Neuronal stem cell (in vitro differentiated cells): ENCODE results near the gene CPNE5.

ENCODE experiments used
- DNase-seq: peaks from one replicate; pipeline ENCODE4 v3.0.0-alpha.2; 2013; ENCODE audit warnings: low spot score
- H2AFZ ChIP-seq: one replicate; pipeline ENCODE4 v1.6.1; 2013; ENCODE audit warnings: mild to moderate bottlenecking, low read length, inconsistent platforms
- H2AK5ac ChIP-seq: 2 replicates; pipeline ENCODE4 v1.6.1; 2013; ENCODE audit warnings: low read depth, mild to moderate bottlenecking, inconsistent platforms, low read length, moderate library complexity, mixed read lengths
- H2BK120ac ChIP-seq: 2 replicates; pipeline ENCODE4 v1.6.1; 2013; ENCODE audit warnings: low read depth, mild to moderate bottlenecking, inconsistent platforms, low read length, moderate library complexity, mixed read lengths
- H2BK12ac ChIP-seq: one replicate; pipeline ENCODE4 v1.6.1; 2013; ENCODE audit warnings: low read length, inconsistent platforms
- H2BK15ac ChIP-seq: 2 replicates; pipeline ENCODE4 v1.6.1; 2013; ENCODE audit warnings: mild to moderate bottlenecking, low read length, inconsistent platforms, mixed read lengths
- H2BK5ac ChIP-seq: one replicate; pipeline ENCODE4 v1.6.1; 2013; ENCODE audit warnings: inconsistent platforms, mild to moderate bottlenecking, low read length, moderate library complexity
- H3K14ac ChIP-seq: one replicate; pipeline ENCODE4 v1.6.1; 2013; ENCODE audit warnings: low read length, inconsistent platforms
- H3K18ac ChIP-seq: 2 replicates; pipeline ENCODE4 v1.6.1; 2013; ENCODE audit warnings: low read length, inconsistent platforms
- H3K23ac ChIP-seq: 2 replicates; pipeline ENCODE4 v1.6.1; 2013; ENCODE audit warnings: low read depth, mild to moderate bottlenecking, mixed read lengths, low read length, inconsistent platforms; ENCODE audit not compliant: poor library complexity
- H3K27ac ChIP-seq: replicated peaks from 3 replicates; pipeline ENCODE4 v1.5.1; 2013; ENCODE audit warnings: low read length, inconsistent platforms
- H3K27me3 ChIP-seq, 3 experiments: 2 replicates each; pipeline ENCODE4 v1.6.1; 2013; ENCODE audit warnings: low read length in 3 of 3, mild to moderate bottlenecking in 2 of 3, inconsistent platforms in 1 of 3, low read depth in 1 of 3, mixed read lengths in 1 of 3, moderate library complexity in 1 of 3; ENCODE audit not compliant: control insufficient read depth in 3 of 3, insufficient read depth in 3 of 3
- H3K36me3 ChIP-seq, 2 donors: replicated peaks in 1 of 2; 2 replicates each; pipeline ENCODE4 v1.6.1; 2013; ENCODE audit warnings: low read length in 2 of 2; ENCODE audit not compliant: control insufficient read depth in 2 of 2, insufficient read depth in 2 of 2
- H3K4ac ChIP-seq: 2 replicates; pipeline ENCODE4 v1.6.1; 2013; ENCODE audit warnings: inconsistent platforms, mild to moderate bottlenecking, low read length, moderate library complexity
- H3K4me1 ChIP-seq, 2 donors: 1 replicate in 1 of 2; 2 replicates in 1 of 2; pipeline ENCODE4 v1.6.1; 2013; ENCODE audit warnings: low read length in 2 of 2, low read depth in 1 of 2; ENCODE audit not compliant: control insufficient read depth in 2 of 2, insufficient read depth in 1 of 2
- H3K4me2 ChIP-seq: one replicate; pipeline ENCODE4 v1.6.1; 2013; ENCODE audit warnings: mild to moderate bottlenecking, low read length, inconsistent platforms; ENCODE audit not compliant: insufficient read depth, poor library complexity, severe bottlenecking
- H3K4me3 ChIP-seq, 2 donors: 2 replicates each; pipeline ENCODE4 v1.5.1; 2013; ENCODE audit warnings: low read length in 2 of 2, mild to moderate bottlenecking in 2 of 2, inconsistent platforms in 1 of 2, moderate library complexity in 1 of 2
- H3K79me1 ChIP-seq: one replicate; pipeline ENCODE4 v1.6.1; 2013; ENCODE audit warnings: low read depth, mild to moderate bottlenecking, inconsistent platforms, low read length, moderate library complexity
- H3K9ac ChIP-seq: one replicate; pipeline ENCODE4 v1.6.1; 2013; ENCODE audit warnings: mild to moderate bottlenecking, low read depth, low read length, inconsistent platforms; ENCODE audit not compliant: poor library complexity
- H3K9me3 ChIP-seq, 2 donors: replicated peaks in 1 of 2; 2 replicates each; pipeline versions ENCODE3 to v1.6.1; 2013; ENCODE audit warnings: low read length in 2 of 2, mild to moderate bottlenecking in 2 of 2, inconsistent platforms in 1 of 2, low read depth in 1 of 2, mixed read lengths in 1 of 2, moderate library complexity in 1 of 2; ENCODE audit not compliant: control insufficient read depth in 2 of 2, insufficient read depth in 1 of 2
- H4K8ac ChIP-seq: one replicate; pipeline ENCODE4 v1.6.1; 2013; ENCODE audit warnings: low read depth, mild to moderate bottlenecking, inconsistent platforms, low read length, moderate library complexity
- H4K91ac ChIP-seq: one replicate; pipeline ENCODE4 v1.6.1; 2013; ENCODE audit warnings: low read length, low read depth, mild to moderate bottlenecking, inconsistent platforms; ENCODE audit not compliant: poor library complexity
- WGBS, 2 donors: extraction: QIAGEN DNeasy Blood & Tissue Kit; methylation state at CpG; one replicate each; pipeline ENCODE4 v1.1.7; 2013; ENCODE audit warnings: missing lambda C conversion rate in 2 of 2, mixed read lengths in 1 of 2; ENCODE audit not compliant: insufficient read length in 2 of 2, insufficient replicate concordance in 1 of 2; ENCODE audit errors: extremely low coverage in 2 of 2; 5-methylcytosine and 5-hydroxymethylcytosine counted together

The CPNE5 gene

DNA sequence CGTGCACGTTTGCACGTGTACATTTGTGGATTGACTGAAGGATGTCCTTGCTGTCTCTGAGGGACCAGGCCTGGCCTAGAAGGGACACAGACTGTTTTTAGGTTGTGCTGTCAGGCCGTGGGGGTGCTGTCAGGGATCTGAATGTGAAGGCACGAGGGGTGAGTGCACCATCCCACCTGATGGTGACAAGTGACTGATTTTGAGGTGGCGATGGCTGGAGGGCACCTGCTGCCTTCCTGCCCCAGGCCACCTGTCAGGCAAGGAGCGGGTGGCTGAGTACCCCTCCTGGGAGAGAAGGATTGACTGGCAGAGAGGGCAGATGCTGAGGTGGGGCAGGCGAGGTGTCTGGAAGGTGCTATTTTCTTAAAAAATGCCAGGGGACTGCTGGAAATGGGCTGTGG, 140.4 kb downstream of the CPNE5 start:
- Histone ChIP-seq H2AK5ac (no peak overlapping the region), H3K4ac (no peak overlapping the region), H2AFZ (no peak overlapping the region), H3K4me3 (no peak overlapping the region), H3K9me3 (no peaks in the 10 kb centered on the region), H3K14ac (peak overlapping the region; percentile 14), H3K9ac (no peak overlapping the region), H3K18ac (no peak overlapping the region), H2BK120ac (no peak overlapping the region), H3K23ac (no peak overlapping the region), H2BK15ac (peak overlapping the region; percentile 68), H2BK5ac (no peak overlapping the region), H4K91ac (no peak overlapping the region), H2BK12ac (no peak overlapping the region), H3K27ac (no peak overlapping the region), H4K8ac (peak overlapping the region; percentile 33), H3K79me1 (no peaks in the 10 kb centered on the region), H3K36me3 (no peaks in the 10 kb centered on the region), H3K4me1 (no peaks in the 10 kb centered on the region), H3K4me2 (no peak overlapping the region), H3K27me3 (peaks cover 0 to 26% (median 0%) of the 10 kb centered on the region in 3 experiments)
- no CpG with 5 or more reads among the region's 8 CpGs for WGBS, 2 donors
- no peak for DNase-seq

DNA sequence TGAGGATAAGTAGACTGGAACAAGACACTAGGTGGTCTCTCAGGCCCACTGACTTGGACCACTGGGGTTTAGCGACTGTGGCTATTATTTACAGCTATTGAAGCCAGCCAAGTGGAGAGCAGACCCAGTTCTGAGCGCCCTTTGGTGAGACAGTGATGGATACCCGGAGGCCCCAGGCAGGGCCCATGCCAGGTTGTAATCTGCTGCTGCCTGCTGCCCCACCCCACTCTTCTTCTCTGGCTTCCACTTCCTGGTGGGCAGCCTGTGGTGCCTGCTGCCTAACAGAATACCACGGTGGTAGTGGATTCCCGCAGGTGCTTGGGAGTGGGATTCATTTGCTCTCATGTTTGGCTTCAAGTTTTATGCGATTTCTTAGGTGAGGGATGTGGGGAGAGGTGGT, 141.0 kb downstream of the CPNE5 start:
- H3K14ac ChIP-seq = no peak overlapping the region
- H3K9me3 ChIP-seq = no peaks in the 10 kb centered on the region
- no peak overlapping the region for H2BK5ac ChIP-seq
- no peak overlapping the region for H3K9ac ChIP-seq
- H3K23ac ChIP-seq = no peak overlapping the region
- no peak overlapping the region for H3K27ac ChIP-seq
- no peak overlapping the region for H3K4me3 ChIP-seq
- H3K4ac ChIP-seq = no peak overlapping the region
- H3K18ac ChIP-seq = no peak overlapping the region
- no peaks in the 10 kb centered on the region for H3K36me3 ChIP-seq
- no peak overlapping the region for H3K4me2 ChIP-seq
- no peak overlapping the region for H2AFZ ChIP-seq
- no peak overlapping the region for H2BK15ac ChIP-seq
- H3K4me1 ChIP-seq = no peaks in the 10 kb centered on the region
- no peak overlapping the region for H2BK120ac ChIP-seq
- peaks cover 0 to 24% (median 0%) of the 10 kb centered on the region in 3 experiments for H3K27me3 ChIP-seq
- H4K8ac ChIP-seq = no peak overlapping the region
- H3K79me1 ChIP-seq = no peaks in the 10 kb centered on the region
- H4K91ac ChIP-seq = no peak overlapping the region
- no peak overlapping the region for H2BK12ac ChIP-seq
- no peak for DNase-seq
- no peak overlapping the region for H2AK5ac ChIP-seq
- no CpG with 5 or more reads among the region's 6 CpGs for WGBS, 2 donors

DNA sequence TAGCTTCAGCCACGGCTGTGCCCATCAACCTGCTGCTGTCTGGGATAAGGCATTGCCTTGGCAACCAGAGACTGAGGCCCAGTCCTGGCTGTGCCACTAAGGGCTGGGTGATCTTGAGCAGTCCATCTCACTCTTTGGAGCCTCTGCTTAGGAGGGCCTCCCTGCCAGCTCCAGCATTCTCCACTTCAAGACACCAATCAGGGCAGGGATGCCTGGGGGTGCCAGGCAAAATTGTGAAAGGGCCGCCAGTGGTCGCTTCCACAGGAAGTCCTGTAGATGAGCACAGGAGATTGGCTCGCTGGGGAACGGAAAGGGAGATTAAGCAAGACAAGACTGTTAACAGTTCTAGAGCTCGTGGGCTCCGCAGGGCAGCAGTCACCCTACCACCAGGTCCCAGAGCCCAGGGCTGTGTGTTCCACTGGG, 141.8 kb downstream of the CPNE5 start, which contains the start of gene RAB44:
Gene RAB44, plus strand, starts transcription at position 346 of the 423 bp plus-strand sequence. CDS start 6,410 bp downstream, outside the sequence.
- no peak within 1 kb of the TSS for H3K18ac ChIP-seq
- DNase-seq = no peak
- H3K4me2 ChIP-seq = no peak within 1 kb of the TSS

DNA sequence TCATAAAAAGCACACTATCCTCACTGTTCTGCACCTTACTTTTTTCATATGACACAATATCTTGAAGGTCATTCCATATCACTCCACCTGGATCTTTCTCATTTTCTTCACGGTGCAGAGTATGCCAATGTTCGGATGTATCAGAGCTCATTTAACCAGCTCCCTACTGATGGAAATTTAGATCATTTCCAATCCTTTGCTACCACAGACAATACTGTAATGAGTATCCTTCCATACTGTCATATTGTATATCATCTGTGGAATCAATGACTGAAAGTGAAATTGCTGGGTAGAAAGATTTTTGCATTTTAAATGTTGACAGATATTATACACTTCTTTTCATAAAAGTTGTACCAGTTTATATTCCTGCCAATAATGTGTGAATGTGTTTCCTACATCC, 143.8 kb downstream of the CPNE5 start:
- Histone ChIP-seq H3K36me3 (no peaks in the 10 kb centered on the region), H2BK12ac (no peak overlapping the region)
- WGBS, 2 donors = no CpG with 5 or more reads among the region's 2 CpGs

More for the DNA sequence above, 141.8 kb downstream of the CPNE5 start, which contains the start of gene RAB44:
- no CpG with 5 or more reads among the region's 7 CpGs for WGBS, 2 donors
- Histone ChIP-seq H2BK5ac (no peak within 1 kb of the TSS), H2BK15ac (peak within 1 kb of the TSS; percentile 68), H2AK5ac (no peak within 1 kb of the TSS), H3K14ac (peak within 1 kb of the TSS; percentile 14), H2AFZ (no peak within 1 kb of the TSS), H2BK12ac (no peak within 1 kb of the TSS), H3K9me3 (no peaks in the 10 kb centered on the region), H3K27ac (no peak within 1 kb of the TSS), H3K36me3 (no peaks in the 10 kb centered on the region), H4K8ac (peak within 1 kb of the TSS; percentile 33), H4K91ac (no peak within 1 kb of the TSS), H3K4me3 (no peak within 1 kb of the TSS), H3K27me3 (peaks cover 0 to 29% (median 0%) of the 10 kb centered on the region in 3 experiments), H3K4me1 (no peaks in the 10 kb centered on the region), H3K23ac (peak within 1 kb of the TSS; percentile 44), H2BK120ac (no peak within 1 kb of the TSS), H3K79me1 (no peaks in the 10 kb centered on the region), H3K9ac (no peak within 1 kb of the TSS), H3K4ac (no peak within 1 kb of the TSS)

More for the DNA sequence above, 143.8 kb downstream of the CPNE5 start:
- Histone ChIP-seq H4K91ac (no peak overlapping the region), H3K4me2 (no peak overlapping the region), H3K4me1 (no peaks in the 10 kb centered on the region), H2AFZ (no peak overlapping the region), H2AK5ac (no peak overlapping the region), H3K4me3 (no peak overlapping the region), H4K8ac (no peak overlapping the region), H2BK120ac (no peak overlapping the region), H2BK15ac (no peak overlapping the region), H3K18ac (no peak overlapping the region), H2BK5ac (no peak overlapping the region), H3K14ac (no peak overlapping the region), H3K23ac (no peak overlapping the region), H3K4ac (no peak overlapping the region), H3K9me3 (peaks cover 0 to 9% of the 10 kb centered on the region in 2 donors), H3K79me1 (no peaks in the 10 kb centered on the region), H3K9ac (no peak overlapping the region), H3K27ac (no peak overlapping the region), H3K27me3 (peaks cover 0 to 28% (median 0%) of the 10 kb centered on the region in 3 experiments)
- DNase-seq = no peak
